Stimulated activated CD4-positive, alpha-beta T cell treated with anti-CD3 and anti-CD28 coated beads, TNF-alpha, amount 100 ng/mL, for 24 hours (primary cell): ENCODE results near the gene NTM.
"Not testable (repeated sequence)": the region's sequence is repeated elsewhere in the genome, so short reads cannot be mapped to it uniquely, and the experiment has no call there.

Experiments used
- DNase-seq, 3 experiments: peaks; one replicate each; pipeline ENCODE4 v3.0.0-alpha.2; 2020; ENCODE audit warnings: low read depth in 3 of 3

The NTM gene

DNA sequence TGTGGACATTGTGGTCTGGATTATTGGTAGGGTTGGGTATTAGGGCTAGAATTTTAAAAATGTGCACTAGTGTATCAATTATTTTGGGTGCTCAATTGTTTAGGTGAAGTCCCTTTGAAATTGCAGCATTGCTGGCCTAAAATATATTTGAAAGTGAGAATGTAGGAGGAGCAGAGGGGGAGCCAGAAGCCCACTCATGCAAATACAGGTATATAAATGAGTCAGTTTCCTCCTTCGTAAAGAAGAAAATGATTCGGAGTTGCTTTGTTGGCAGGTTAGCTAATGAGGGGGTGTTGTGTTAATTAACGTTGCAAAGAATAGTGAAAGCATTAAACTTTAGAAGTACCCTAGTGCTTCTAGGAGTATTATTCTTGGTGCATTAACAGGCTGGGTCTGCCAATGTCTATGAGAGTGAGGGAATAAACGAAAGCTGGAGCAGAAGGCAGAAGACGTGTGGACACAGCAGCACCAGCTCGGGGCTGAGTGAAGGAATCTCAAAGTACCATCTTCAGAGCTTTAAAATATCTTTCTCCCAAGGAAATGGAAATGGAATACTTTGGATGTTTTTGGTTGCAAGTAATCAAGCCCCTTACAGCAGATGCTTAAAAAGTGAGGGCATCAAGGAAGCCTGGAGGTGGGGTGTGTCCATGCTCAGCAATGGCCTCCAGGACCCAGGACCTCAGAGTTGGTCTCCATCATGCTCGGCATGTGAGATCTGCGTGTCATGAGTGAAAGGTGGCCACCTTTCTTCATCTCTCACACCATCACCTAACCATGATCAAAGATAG lies 522.9 kb downstream of the NTM start:
- DNase-seq = no peak

- no peak for DNase-seq
Observed at GRCh38 chr11:131893988-131894387, 523.6 kb downstream of the NTM start.

- DNase-seq = no peak
Observed at GRCh38 chr11:131894615-131895544, 524.5 kb downstream of the NTM start.

GRCh38 chr11:131895865-131896264 lies 525.5 kb downstream of the NTM start:
- no peak for DNase-seq

GRCh38 chr11:131896978-131897615 lies 526.7 kb downstream of the NTM start:
- DNase-seq = no peak

GRCh38 chr11:131897956-131898355 lies 527.5 kb downstream of the NTM start:
- DNase-seq = no peak

DNA sequence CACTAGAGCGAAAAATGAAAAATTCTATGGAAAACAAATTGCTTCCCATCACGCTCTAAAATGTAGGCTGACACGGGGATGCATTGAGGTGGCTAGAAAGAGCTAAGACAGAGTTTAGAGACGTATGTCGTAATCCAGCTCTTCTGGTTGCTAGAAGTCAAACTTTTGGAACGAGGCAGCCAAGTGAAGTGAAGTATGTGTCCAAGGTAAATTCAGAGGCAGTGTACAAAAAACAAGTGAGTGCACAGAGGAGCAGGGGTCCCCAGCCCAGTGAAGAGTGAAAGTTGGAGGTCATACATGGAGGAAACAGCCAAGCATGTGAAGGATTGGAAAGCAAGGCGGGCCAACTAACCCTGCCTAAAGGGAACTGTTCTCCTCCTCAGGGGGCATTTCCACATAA lies 528.5 kb downstream of the NTM start:
- DNase-seq = no peak

DNA sequence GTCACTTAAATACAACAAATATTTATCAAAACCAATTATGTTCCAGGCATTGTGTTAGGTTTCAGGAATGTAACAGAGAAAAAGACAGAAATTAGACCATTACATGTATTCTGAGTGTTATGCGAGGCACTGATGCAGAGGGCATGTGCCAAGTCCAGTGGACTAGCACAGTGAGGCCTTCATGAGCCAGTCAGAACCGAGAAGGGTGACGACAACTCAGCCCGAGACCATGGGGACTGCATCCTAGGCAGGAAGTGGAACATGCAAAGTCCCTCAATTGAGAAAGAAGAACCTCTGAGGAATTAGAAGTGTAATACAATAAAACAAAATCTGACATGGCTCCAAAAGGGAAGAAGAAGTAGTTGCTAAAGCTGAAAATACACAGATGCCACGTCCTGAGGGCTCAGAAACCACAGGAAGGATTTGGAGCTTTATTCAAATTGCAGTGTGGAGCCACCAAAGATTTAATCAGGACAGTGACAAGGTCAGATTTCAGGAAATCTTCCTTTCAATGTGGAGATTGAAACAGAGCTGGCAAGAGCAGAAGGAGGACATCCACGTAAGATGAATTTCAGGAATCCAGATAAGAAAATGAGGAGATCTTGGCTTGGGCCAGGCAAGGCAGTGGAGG lies 529.6 kb downstream of the NTM start:
- no peak for DNase-seq

GRCh38 chr11:131902421-131902820 lies 532.0 kb downstream of the NTM start:
- DNase-seq = no peak

DNA sequence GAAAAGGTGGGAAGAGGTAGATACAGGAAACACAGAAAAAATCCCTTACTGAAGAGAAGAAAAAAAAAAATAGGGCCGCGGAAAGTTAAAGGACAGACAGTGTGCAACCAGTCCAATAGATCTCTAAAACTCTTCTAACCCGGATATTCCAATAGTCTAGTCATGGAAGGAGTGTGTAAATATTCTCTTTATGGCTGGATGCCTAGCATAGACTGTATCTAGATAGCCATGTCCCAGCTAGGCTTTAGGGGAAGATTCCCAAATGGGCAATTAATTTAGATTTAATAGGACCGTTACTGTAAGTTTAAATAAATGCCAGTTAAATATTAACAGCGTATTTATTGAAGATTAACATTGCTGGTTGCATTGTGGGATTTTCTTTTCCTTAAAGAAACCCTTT lies 532.7 kb downstream of the NTM start:
- no peak for DNase-seq

GRCh38 chr11:131904756-131905155 lies 534.3 kb downstream of the NTM start:
- no peak for DNase-seq

GRCh38 chr11:131906963-131907362 lies 536.5 kb downstream of the NTM start:
- no peak for DNase-seq

DNA sequence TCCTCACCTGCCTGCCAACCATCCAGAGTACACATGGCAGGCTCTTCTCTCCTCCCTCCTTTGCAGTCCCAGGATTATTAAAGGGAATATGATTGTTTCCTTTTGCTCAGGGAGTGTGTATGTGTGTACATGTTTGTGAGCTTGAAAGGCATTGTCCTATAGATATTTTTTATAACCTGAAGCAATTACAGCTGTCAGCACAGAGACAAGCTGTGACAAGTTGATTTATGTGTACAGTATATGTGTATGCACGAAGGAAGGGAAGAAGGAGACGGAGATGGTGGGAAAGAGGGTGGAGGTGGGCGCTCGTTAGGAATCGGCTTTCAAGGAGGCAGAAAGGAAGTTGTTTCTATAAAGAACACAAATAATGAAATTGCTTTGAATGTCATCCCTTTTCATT lies 537.0 kb downstream of the NTM start:
- DNase-seq = no peak

DNA sequence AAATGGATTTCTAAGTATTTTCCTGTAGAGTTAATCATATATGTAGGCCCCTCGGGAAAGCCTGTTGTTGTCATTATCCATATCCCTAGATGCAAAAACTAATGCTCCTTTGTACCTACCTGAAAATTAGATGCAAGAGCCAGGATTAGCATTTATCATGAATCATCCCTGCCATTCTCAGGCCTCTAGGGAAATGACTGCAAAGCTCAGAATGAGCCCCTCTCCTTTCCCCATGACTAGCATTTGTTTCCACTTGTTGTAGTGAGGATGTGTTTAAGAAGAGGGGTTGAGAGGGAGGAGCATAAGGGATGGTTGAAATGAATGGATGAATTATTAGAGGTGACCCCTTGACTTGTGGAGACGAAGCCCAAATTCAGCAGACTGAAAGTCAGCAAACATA lies 537.9 kb downstream of the NTM start:
- DNase-seq = no peak

DNA sequence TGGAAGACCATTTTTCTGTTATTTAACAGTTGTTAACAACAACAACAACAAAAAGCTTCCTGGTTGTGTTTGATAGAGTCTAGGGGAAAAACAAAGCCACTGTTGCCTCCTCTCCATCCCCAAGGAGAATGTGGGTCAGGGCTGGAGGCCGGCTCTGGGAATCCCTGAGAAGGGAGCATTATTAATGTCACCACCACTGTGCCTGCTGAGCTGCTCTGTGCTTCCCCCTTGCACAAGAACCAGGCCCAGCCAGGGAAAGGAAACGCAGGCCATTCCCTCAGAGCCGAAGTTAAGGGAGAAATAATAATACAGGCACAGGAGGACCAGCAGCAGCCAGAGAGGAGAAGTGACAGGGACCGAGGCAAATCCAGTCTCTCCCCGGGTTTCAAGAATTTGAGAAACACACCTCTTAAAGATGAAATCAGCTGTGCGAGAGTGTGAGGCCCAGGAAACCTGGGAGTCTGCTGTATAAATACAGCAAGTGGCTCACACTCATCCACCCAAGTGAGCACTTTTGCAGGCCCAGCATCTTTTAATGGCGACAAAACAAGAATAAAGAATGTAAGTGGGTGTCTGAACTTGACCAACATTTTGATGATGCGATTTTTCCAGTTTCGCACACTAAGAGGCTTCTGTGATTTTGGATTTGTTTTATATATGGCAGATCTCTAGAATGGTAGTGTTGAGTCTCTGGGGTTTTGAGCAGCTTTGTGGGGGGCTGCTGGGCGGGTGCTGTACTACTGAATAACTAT lies 539.2 kb downstream of the NTM start:
- DNase-seq = no peak

DNA sequence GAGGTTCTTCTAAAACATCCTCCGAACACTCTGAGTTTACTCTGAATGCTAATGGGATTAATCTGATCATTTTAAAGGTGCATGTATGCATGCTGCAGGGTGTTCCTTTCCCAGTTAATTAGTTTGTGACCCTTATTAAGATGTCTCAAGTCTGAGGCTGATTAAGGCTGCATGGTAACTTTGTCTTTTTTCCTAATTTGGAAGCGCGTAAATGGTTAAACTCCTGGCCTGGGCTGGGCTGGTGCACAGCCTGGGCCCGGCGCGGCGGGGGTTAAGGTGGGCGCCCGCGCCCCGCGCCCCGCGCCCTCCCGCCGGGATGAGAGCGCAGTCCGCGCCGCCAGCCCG lies 539.7 kb downstream of the NTM start:
- no peak for DNase-seq

DNA sequence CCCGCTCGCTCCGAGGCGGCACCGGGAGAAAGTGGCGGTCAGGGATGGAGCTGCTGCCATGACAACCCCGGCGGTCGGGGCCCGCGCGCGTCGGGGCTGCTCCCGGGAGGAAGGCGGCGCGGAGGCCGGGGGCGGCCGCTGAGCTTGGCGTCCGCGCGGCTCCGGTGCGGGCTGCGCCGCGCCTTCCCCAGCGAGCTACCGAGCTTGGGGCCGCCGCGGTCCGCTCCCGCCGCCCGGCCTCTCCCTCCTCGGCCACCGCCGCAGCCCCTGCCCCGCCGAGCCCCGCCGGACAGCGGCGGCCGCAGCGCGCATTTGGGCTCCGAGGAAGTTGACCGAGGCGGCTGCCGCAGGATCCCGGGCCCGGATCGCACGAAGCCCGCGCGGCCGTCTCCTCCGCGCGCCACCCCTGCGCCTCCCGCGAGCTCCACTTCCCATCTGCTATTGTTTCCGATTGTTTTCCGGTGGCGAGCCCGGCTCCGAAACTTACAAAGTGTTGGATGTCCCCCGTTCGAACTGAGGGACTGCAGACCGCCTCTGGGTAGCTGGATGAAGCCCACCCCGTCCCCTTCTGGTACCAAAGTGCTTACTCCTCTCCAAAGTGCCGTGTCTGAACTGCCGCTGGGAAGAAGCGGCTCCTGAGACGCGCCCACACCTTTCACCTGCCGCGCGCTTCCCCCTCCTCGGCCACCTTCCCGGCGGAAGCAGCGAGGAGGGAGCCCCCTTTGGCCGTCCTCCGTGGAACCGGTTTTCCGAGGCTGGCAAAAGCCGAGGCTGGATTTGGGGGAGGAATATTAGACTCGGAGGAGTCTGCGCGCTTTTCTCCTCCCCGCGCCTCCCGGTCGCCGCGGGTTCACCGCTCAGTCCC lies 540.3 kb downstream of the NTM start:
- DNase-seq = no peak

- not testable (repeated sequence) for DNase-seq
Observed at GRCh38 chr11:131911388-131912032, 541.1 kb downstream of the NTM start.

- DNase-seq = no peak
Observed at GRCh38 chr11:131912134-131912533, 541.7 kb downstream of the NTM start.

DNA sequence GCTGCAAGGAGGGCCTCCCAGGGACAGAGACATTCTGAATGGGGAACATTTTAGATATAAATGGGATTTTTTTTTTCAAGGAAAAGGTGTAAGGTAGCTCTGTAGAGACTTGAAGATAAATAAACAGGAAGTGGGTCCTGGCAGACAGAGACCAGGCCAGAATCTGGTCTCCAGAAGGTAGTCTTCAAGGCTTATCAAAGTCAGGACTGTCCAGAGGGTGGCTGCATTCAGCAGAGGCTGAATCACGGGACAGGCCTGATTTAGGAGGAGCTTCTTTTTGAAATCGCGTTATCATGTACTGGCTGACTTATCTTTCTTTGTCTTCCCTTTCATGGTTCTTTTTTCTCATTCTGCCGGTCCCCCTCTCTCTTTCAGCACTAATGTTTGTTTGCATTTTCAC lies 542.9 kb downstream of the NTM start:
- DNase-seq = no peak
